Natural killer cell (primary cell): ENCODE results near the gene HSPA2. TPM values are rescaled to one million over a fixed set of nuclear protein-coding genes. Genes with fewer than 3 reads are reported as not detected.

Source experiments
- ATAC-seq, 3 donors: fragments of 150-1000 bp in 2 of 3; fragments of 200-7000 bp in 1 of 3; cut with Tn5 transposase; 1 replicate in 1 of 3; 2 replicates in 2 of 3; pipeline ENCODE4 v1.10.0; 2021; ENCODE audit warnings: mild to moderate bottlenecking in 2 of 3, moderate library complexity in 2 of 3
- DNase-seq, 2 donors: peaks; one replicate each; pipeline versions ENCODE4 v3.0.0 to v3.0.0-alpha.2; 2013 to 2021; ENCODE audit warnings: mixed read lengths in 1 of 2
- H3K27ac ChIP-seq: one replicate; pipeline ENCODE4 v1.5.1; 2013; ENCODE audit warnings: mild to moderate bottlenecking, low read length
- H3K27me3 ChIP-seq: one replicate; pipeline ENCODE4 v1.6.1; 2013; ENCODE audit warnings: low read length; ENCODE audit not compliant: control insufficient read depth, insufficient read depth
- H3K36me3 ChIP-seq: one replicate; pipeline ENCODE4 v1.6.1; 2013; ENCODE audit warnings: low read length; ENCODE audit not compliant: control insufficient read depth, insufficient read depth
- H3K4me1 ChIP-seq: one replicate; pipeline ENCODE4 v1.6.1; 2013; ENCODE audit warnings: low read length; ENCODE audit not compliant: control insufficient read depth, insufficient read depth
- H3K4me3 ChIP-seq: one replicate; pipeline ENCODE4 v1.5.1; 2013; ENCODE audit warnings: low read length
- H3K9me3 ChIP-seq: one replicate; pipeline ENCODE4 v1.6.1; 2013; ENCODE audit warnings: low read length; ENCODE audit not compliant: control insufficient read depth, insufficient read depth
- H3K27ac Mint-ChIP-seq, 2 donors: one replicate each; pipeline ENCODE4 v1.8.0; 2022; ENCODE audit warnings: mild to moderate bottlenecking in 2 of 2, mixed read lengths in 2 of 2, moderate library complexity in 1 of 2
- H3K27me3 Mint-ChIP-seq, 2 donors: one replicate each; pipeline ENCODE4 v1.8.0; 2022; ENCODE audit warnings: low read depth in 2 of 2, mixed read lengths in 2 of 2
- H3K36me3 Mint-ChIP-seq: one replicate; pipeline ENCODE4 v1.8.0; 2022; ENCODE audit warnings: mixed read lengths
- H3K4me1 Mint-ChIP-seq, 2 donors: one replicate each; pipeline ENCODE4 v1.8.0; 2022; ENCODE audit warnings: mixed read lengths in 2 of 2
- H3K4me3 Mint-ChIP-seq: one replicate; pipeline ENCODE4 v1.8.0; 2022; ENCODE audit warnings: mild to moderate bottlenecking, moderate library complexity, mixed read lengths
- H3K9me3 Mint-ChIP-seq, 2 donors: one replicate each; pipeline ENCODE4 v1.8.0; 2022; ENCODE audit warnings: mixed read lengths in 2 of 2
- CTCF ChIP-seq: fragments of 200-600 bp; IDR thresholded peaks from one replicate; pipeline ENCODE4 v1.8.0; 2022; ENCODE audit warnings: antibody characterized with exemption
- WGBS: methylation state at CpG from one replicate; pipeline ENCODE4 v1.1.7; 2013; ENCODE audit warnings: missing lambda C conversion rate; ENCODE audit not compliant: insufficient coverage; 5-methylcytosine and 5-hydroxymethylcytosine counted together
- intact Hi-C: fragments of 100-400 bp; cut with micrococcal nuclease; formaldehyde crosslinking; loops from one replicate; pipeline ENCODE4 v1.14.2; 2022
- total RNA-seq, 4 donors: library from RNA; stranded (reverse); fragments of 120-200 nt in 1 of 4; gene quantifications; one replicate each; pipeline versions ENCODE4 v1.2.3 to v1.2.4, GENCODE V29; 2013 to 2022

HSPA2 gene
- 1 to 10 TPM; 1.1 to 1.5 (median 1.1) TPM for total RNA-seq
- 0.90 TPM for total RNA-seq (2013)

- peaks cover 9% of the 10 kb centered on the region for H3K27me3 ChIP-seq
- peaks cover 34 to 44% of the 10 kb centered on the region in 2 donors for H3K4me1 Mint-ChIP-seq
- H3K27ac ChIP-seq, result peak within 1 kb of the TSS; percentile 61
- intact Hi-C loops, result loop anchor here (1.0 to 2.0 kb wide), 2 partner anchors 37 to 96 kb away; partner anchors contain the start of gene ZBTB25
- no peaks in the 10 kb centered on the region for H3K36me3 ChIP-seq
- H3K9me3 ChIP-seq, result peaks cover 11% of the 10 kb centered on the region
- DNase-seq (peak; percentile 94 to 97), ATAC-seq (peak; percentile 91 to 97 (median 91))
- TF ChIP-seq CTCF, result peak; percentile 64
- peak within 1 kb of the TSS; percentile 96 for H3K4me3 ChIP-seq
- peaks cover 13 to 25% of the 10 kb centered on the region in 2 donors for H3K27me3 Mint-ChIP-seq
- peaks cover 34% of the 10 kb centered on the region for H3K4me1 ChIP-seq
- no peaks in the 10 kb centered on the region for H3K36me3 Mint-ChIP-seq
- H3K4me3 Mint-ChIP-seq, result peak within 1 kb of the TSS; percentile 100
- peak within 1 kb of the TSS; percentile 91 to 93 for H3K27ac Mint-ChIP-seq
- 7% methylated on average over 79 of the region's 79 CpGs for WGBS
- no peaks in the 10 kb centered on the region for H3K9me3 Mint-ChIP-seq
Measured at GRCh38 chr14:64540208-64541202, at the start of gene HSPA2. HSPA2 (plus strand) TSS chr14:64540741; CDS start chr14:64540850, 109 bp downstream.

DNA sequence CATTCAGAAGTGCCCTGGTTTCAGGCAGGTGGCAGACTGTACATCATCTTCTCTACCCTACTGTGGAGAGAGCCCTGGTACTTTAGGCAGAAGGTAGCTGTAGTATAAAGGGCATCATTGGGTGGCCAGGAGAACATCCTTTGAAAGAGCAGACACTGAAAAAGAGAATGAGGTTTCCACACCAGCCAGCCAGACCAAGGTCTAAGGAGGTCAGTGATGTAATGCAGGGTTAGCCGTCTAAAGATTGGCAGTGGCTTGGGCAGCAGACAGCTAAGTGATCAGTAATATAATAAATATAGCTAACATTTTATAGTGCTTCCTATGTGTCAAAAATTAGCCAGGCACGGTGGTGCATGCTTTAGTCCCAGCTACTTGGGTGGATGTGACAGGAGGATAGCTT lies 48.9 kb upstream of the HSPA2 start:
- no peak overlapping the region for H3K4me3 ChIP-seq
- WGBS, result 100% methylated on average over 1 of the region's 2 CpGs
- no peaks in the 10 kb centered on the region for H3K27me3 Mint-ChIP-seq
- H3K27ac ChIP-seq, result no peak overlapping the region
- H3K4me1 Mint-ChIP-seq, result peaks cover 15 to 23% of the 10 kb centered on the region in 2 donors
- peaks cover 26% of the 10 kb centered on the region for H3K36me3 ChIP-seq
- peak overlapping the region in 1 of 2 donors; percentile 35 for H3K27ac Mint-ChIP-seq
- no peaks in the 10 kb centered on the region for H3K9me3 Mint-ChIP-seq
- ATAC-seq, result no peak
- DNase-seq, result no peak
- H3K36me3 Mint-ChIP-seq, result no peaks in the 10 kb centered on the region
- H3K9me3 ChIP-seq, result no peaks in the 10 kb centered on the region
- intact Hi-C loops, result no loop called here
- H3K27me3 ChIP-seq, result no peaks in the 10 kb centered on the region
- TF ChIP-seq CTCF, result no peak
- no peak overlapping the region for H3K4me3 Mint-ChIP-seq
- H3K4me1 ChIP-seq, result no peaks in the 10 kb centered on the region

GRCh38 chr14:64493455-64493854 lies 47.1 kb upstream of the HSPA2 start:
- Histone ChIP-seq H3K36me3 (peaks cover 15% of the 10 kb centered on the region), H3K4me1 (no peaks in the 10 kb centered on the region)
- peaks cover 15 to 27% of the 10 kb centered on the region in 2 donors for H3K4me1 Mint-ChIP-seq

More at GRCh38 chr14:64493455-64493854, 47.1 kb upstream of the HSPA2 start:
- intact Hi-C loops, result no loop called here
- H3K27me3 ChIP-seq, result no peaks in the 10 kb centered on the region
- TF ChIP-seq CTCF, result no peak
- H3K4me3 ChIP-seq, result no peak overlapping the region
- Mint-ChIP-seq H3K36me3 (no peaks in the 10 kb centered on the region), H3K4me3 (no peak overlapping the region), H3K27ac (peak overlapping the region in 1 of 2 donors; percentile 3), H3K27me3 (no peaks in the 10 kb centered on the region), H3K9me3 (no peaks in the 10 kb centered on the region)
- no peak overlapping the region for H3K27ac ChIP-seq
- no peak for ATAC-seq
- no peak for DNase-seq
- 100% methylated on average over 2 of the region's 3 CpGs for WGBS
- H3K9me3 ChIP-seq, result no peaks in the 10 kb centered on the region
